K562 (cell line): ENCODE results near the gene CENPT.

ENCODE experiments used
- CTCF ChIP-seq, 3 experiments: IDR thresholded peaks in 2 of 3; conservative IDR thresholded peaks in 1 of 3; 2 replicates each; pipeline ENCODE4 v1.5.1; 2011 to 2012; ENCODE audit warnings: low read length in 3 of 3, mild to moderate bottlenecking in 3 of 3, control low read depth in 2 of 3, improper control_type of control experiment in 1 of 3, inconsistent platforms in 1 of 3, low read depth in 1 of 3, mixed read lengths in 1 of 3, moderate library complexity in 1 of 3; ENCODE audit not compliant: insufficient read depth in 2 of 3
- MITF ChIP-seq: IDR thresholded peaks from 2 replicates; pipeline ENCODE4 v1.6.1; 2014; ENCODE audit warnings: antibody characterized with exemption
- SMC3 ChIP-seq: conservative IDR thresholded peaks from 2 replicates; pipeline ENCODE4 v1.6.1; 2011; ENCODE audit warnings: low read depth, low read length, improper control_type of control experiment; ENCODE audit not compliant: insufficient read depth
- TCF3 ChIP-seq: sonication (generic); formaldehyde crosslinking; IDR thresholded peaks from 2 replicates; pipeline ENCODE4 v1.4.0; 2020; ENCODE audit warnings: mild to moderate bottlenecking, missing genetic modification reagents

- TF ChIP-seq CTCF (IDR thresholded peaks at IDR 0.05 in 2 of 3, conservative IDR thresholded peaks at IDR 0.05 in 1 of 3; ENCODE audit: insufficient read depth in 2 of 3, low read depth in 1 of 3, low read length in 3 of 3) (no peak), SMC3 (no peak), TCF3 (CRISPR knock-in tag) (no peak), MITF (no peak)
Observed at GRCh38 chr16:67837811-67838210, 9.7 kb downstream of the CENPT start.
